Measurements from ENCODE around the gene TMEM92.
"Not testable (repeated sequence)": the region's sequence is repeated elsewhere in the genome, so short reads cannot be mapped to it uniquely, and the experiment has no call there.

Gene TMEM92

GRCh38 chr17:50276588-50277356 is 2.5 kb downstream of the TMEM92 start:
- DNase-seq = peak; percentile 9

GRCh38 chr17:50277357-50277754 is 3.1 kb downstream of the TMEM92 start:
- DNase-seq = no peak

- no peak for DNase-seq
These were observed 4.4 kb downstream of the TMEM92 start for GRCh38 chr17:50278526-50279180.

- DNase-seq = no peak
These were observed 4.9 kb downstream of the TMEM92 start for GRCh38 chr17:50279181-50279526.

GRCh38 chr17:50279639-50280038 is 5.4 kb downstream of the TMEM92 start:
- DNase-seq = no peak

DNA sequence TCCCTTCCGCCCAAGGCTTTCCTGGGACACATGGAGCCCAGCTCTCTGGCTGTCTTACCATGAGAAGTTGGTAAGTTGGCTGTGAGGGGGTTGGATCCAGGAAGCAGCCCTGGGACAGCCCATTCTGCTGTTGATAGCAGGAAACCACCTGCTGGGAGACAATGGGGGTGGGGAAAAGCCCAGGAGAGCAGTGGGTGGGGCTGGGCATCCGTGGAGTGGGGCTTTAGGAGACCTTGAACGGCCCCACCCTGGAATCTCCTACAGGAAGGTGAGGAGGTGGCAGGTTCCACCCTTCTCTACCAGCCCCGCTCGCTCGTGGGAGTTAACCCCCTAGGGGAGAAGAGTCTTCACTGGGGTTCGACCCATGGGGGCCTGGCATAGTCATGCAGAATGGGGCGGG is 5.8 kb downstream of the TMEM92 start:
- no peak for DNase-seq

GRCh38 chr17:50280801-50281441 is 6.7 kb downstream of the TMEM92 start:
- no peak for DNase-seq

- DNase-seq = no peak
These were observed 7.6 kb downstream of the TMEM92 start for GRCh38 chr17:50281739-50282401.

DNA sequence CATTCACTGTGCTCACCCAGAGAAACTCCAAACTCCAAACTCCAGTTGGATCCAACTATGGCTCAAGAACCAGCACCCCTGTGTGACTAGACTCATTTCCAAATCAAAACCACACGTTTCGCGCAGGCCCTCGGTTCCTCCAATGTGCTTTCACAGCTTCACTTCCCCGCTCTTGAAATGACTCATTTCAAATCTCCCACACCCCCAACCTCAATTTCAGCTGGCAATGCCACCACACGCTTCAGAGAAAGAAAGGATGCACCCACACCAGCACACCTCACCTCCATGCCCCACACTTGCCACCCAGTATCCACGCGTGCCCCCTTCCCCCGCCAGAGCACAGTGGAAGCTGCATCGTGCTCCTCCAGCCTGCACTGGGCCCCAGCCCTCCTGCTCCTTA is 9.0 kb downstream of the TMEM92 start:
- DNase-seq = no peak

GRCh38 chr17:50283714-50284113 is 9.4 kb downstream of the TMEM92 start:
- DNase-seq = no peak

GRCh38 chr17:50285941-50286340 is 11.7 kb downstream of the TMEM92 start:
- no peak for DNase-seq

DNA sequence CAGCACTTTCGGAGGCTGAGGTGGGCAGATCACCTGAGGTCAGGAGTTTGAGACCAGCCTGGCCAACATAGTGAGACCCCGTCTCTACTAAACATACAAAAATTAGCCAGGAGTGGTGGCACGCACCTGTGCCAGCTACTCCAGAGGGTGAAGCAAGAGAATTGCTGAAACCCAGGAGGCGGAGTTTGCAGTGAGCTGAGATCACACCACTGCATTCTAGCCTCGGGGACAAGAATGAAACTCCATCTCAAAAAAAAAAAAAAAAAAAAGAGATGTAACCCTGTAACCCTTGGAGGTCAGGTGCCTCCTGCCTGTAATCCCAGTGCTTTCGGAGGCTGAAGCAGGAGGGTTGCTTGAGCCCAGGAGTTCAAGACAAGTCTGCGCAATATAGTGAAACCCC is 13.0 kb downstream of the TMEM92 start:
- DNase-seq = not testable (repeated sequence)

GRCh38 chr17:50288306-50288705 is 14.0 kb downstream of the TMEM92 start:
- no peak for DNase-seq

DNA sequence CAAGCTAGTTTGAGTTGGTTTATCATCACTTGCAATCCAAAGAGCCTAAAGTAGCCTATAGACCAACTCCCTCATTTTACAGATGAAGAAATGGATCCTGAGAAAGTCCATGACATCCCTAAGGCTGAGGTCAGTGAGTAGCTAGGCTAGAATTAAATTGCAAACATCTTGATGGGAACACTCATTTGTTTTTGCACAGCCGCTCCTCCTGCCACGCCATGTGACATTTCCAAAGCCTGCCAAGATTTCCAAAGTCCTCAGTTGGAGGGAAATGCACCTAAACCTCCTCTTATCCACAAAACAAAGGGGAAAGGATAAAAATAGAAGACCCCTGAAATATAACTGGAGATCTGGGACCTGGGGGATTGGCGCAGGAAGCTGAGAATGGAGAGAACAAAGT is 15.0 kb downstream of the TMEM92 start:
- no peak for DNase-seq

DNA sequence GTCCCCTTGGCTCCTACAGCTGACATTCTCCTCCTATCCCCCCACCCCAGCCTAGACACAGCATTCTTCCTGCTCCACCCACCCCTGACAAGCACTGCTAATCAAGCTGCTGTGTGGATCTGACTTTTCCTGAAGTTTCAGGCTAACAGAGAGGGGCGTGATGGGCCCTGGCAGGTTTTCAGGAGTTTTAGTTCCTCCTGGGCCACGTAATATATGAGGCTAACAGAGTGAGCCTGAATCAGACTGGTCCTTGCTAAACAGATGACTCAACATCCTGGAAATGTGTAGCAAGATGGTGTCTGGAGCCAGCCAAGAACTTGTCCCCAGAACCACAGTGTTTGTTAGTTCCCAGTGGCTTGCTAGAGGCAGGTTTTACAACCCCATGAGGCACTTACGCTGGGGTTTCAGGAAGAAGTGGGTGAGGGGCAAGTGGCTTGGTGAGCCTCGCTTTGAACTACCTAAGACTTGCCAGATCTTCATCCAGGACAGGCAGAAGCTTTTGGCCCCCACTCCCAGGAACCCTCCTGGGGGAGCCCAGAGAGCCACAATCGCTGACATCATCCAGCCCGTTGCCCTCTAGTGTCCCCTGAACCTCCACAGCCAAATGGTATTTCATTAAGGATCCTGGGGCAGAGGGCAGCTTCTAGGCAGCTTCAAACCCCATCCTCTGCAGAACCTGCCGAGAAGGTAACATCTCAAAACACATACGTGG is 15.9 kb downstream of the TMEM92 start:
- DNase-seq = no peak

DNA sequence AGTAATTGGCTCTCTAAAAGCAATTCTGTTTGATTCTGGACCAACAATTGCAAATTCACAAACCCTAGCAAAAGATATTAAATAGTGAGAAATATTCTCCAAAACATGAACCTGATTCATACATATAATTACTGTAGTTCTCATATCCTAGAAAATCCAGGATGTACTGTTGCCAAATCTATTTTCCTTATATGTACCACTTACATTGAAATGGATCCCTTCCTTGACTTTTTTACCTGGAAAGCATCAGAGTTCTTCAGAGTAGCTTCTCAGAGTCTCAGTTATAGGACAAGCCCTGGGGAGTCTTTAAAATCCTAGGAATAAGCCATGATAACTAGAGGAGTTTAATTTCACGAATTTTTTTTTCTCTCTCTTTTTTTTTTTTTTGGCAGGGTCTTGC is 16.7 kb downstream of the TMEM92 start:
- no peak for DNase-seq

GRCh38 chr17:50292465-50292864 is 18.2 kb downstream of the TMEM92 start:
- no peak for DNase-seq

DNA sequence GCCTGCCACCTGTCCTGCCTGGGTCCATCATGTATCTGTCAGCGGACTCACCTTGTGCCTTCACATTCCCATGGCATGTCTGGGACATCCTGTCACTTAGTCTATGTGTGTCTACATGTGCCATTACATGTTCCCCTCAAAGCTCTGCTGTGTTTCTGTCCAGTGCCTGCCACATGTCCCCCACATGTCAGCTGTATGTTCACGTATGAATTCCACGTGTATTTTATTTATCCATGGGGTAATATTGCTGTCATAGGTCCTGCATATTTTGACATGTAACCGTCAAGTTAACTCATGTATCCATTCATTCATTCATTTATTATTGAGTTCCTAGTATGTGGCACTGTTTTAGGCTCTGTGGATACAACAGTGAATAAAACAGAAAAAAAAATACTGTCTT is 20.8 kb downstream of the TMEM92 start:
- no peak for DNase-seq

- peak; percentile 47 for DNase-seq
These were observed 23.2 kb downstream of the TMEM92 start for GRCh38 chr17:50297407-50297865.

GRCh38 chr17:50298018-50298417 is 23.8 kb downstream of the TMEM92 start:
- DNase-seq = no peak

DNA sequence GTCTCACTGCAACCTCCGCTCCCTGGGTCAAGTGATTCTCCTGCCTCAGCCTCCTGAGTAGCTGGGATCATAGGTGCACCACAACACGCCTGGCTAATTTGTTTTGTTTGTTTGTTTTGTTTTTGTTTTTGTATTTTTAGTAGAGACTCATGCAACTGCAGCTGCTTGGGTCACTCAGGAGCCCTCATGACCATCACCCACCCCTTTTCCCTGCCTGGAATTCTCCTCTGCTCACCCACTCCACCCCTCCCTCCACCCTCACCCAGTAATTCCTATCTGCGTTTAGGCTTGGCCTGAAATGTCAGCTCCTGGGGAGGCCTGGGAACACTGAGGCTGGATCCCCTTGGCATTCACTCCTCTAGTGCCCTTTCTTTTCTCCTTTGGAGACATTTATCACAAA is 25.5 kb downstream of the TMEM92 start:
- no peak for DNase-seq

- not testable (repeated sequence) for DNase-seq
These were observed 26.6 kb downstream of the TMEM92 start for GRCh38 chr17:50300824-50301223.
